ENCODE results near the gene CCSER1.

Gene CCSER1

GRCh38 chr4:90844241-90844640, 717.0 kb downstream of the CCSER1 start:
- Histone ChIP-seq H3K9me3 (ENCODE audit: low read depth, low read length) (no peaks in the 10 kb centered on the region), H3K27ac (peak overlapping the region; percentile 51; the same call in 1 of the 2 replicates), H3K4me3 (no peak overlapping the region), H3K36me3 (ENCODE audit: insufficient read depth, low read length) (no peaks in the 10 kb centered on the region), H3K9ac (ENCODE audit: insufficient read length) (no peak overlapping the region)
- no peak for TF ChIP-seq POLR2AphosphoS5 (IDR thresholded peaks at IDR 0.05; ENCODE audit: borderline replicate concordance, low read depth, low read length)
- no peak for TF ChIP-seq FOXP2 (optimal IDR thresholded peaks at IDR 0.05; ENCODE audit: control extremely low read depth, extremely low read length, insufficient read depth)
- TF ChIP-seq EZH2 (IDR thresholded peaks at IDR 0.05): no peak
- DNase-seq (ENCODE audit: low read depth, low spot score): no peak

- H3K4me3 ChIP-seq: peak overlapping the region; percentile 5; the same call in 1 of the 2 replicates
- peak overlapping the region; percentile 51 for H3K27ac ChIP-seq
- DNase-seq (ENCODE audit: low read depth, low spot score): peak; percentile 34
- H3K9me3 ChIP-seq (ENCODE audit: low read depth, low read length): no peaks in the 10 kb centered on the region; the same call in 1 of the 2 replicates
- H3K9ac ChIP-seq (ENCODE audit: insufficient read length): peak overlapping the region; percentile 40
- no peak for TF ChIP-seq POLR2AphosphoS5 (IDR thresholded peaks at IDR 0.05; ENCODE audit: borderline replicate concordance, low read depth, low read length)
- TF ChIP-seq EZH2 (IDR thresholded peaks at IDR 0.05): no peak
- TF ChIP-seq FOXP2 (optimal IDR thresholded peaks at IDR 0.05; ENCODE audit: control extremely low read depth, extremely low read length, insufficient read depth): no peak
- H3K36me3 ChIP-seq (ENCODE audit: insufficient read depth, low read length): no peaks in the 10 kb centered on the region
Observed at GRCh38 chr4:90845777-90846176, 718.6 kb downstream of the CCSER1 start.

DNA sequence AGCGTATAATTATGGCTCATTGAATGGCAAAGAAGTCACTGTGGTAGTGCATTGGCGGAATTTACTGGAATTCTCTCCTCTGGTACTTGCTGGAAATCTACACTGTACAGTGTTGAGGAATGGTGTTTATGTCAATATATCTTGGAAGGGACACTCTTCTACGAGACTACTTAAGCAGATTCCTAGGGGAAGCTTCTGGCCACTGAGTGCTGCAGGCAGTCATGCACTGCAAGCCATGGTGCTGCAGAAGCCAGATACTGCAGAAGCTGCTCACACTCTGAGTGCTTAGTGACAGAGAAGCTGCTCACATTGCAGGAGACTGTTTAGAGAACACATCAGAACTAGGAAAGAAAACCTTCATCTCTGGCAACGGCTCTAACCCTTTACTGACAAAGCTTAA, 725.0 kb downstream of the CCSER1 start:
- Histone ChIP-seq H3K9me3 (ENCODE audit: low read depth, low read length) (no peaks in the 10 kb centered on the region; the same call in 1 of the 2 replicates), H3K36me3 (ENCODE audit: insufficient read depth, low read length) (no peaks in the 10 kb centered on the region), H3K27ac (no peak overlapping the region), H3K9ac (ENCODE audit: insufficient read length) (no peak overlapping the region), H3K4me3 (no peak overlapping the region)
- no peak for TF ChIP-seq POLR2AphosphoS5 (IDR thresholded peaks at IDR 0.05; ENCODE audit: borderline replicate concordance, low read depth, low read length)
- TF ChIP-seq FOXP2 (optimal IDR thresholded peaks at IDR 0.05; ENCODE audit: control extremely low read depth, extremely low read length, insufficient read depth): no peak
- TF ChIP-seq EZH2 (IDR thresholded peaks at IDR 0.05): no peak
- no peak for DNase-seq (ENCODE audit: low read depth, low spot score)

- TF ChIP-seq POLR2AphosphoS5 (IDR thresholded peaks at IDR 0.05; ENCODE audit: borderline replicate concordance, low read depth, low read length) (no peak), EZH2 (IDR thresholded peaks at IDR 0.05) (no peak), FOXP2 (optimal IDR thresholded peaks at IDR 0.05; ENCODE audit: control extremely low read depth, extremely low read length, insufficient read depth) (no peak)
- Histone ChIP-seq H3K9ac (ENCODE audit: insufficient read length) (no peak overlapping the region), H3K4me3 (no peak overlapping the region), H3K9me3 (ENCODE audit: low read depth, low read length) (no peaks in the 10 kb centered on the region), H3K27ac (no peak overlapping the region), H3K36me3 (ENCODE audit: insufficient read depth, low read length) (no peaks in the 10 kb centered on the region)
- no peak for DNase-seq (ENCODE audit: low read depth, low spot score)
Observed at GRCh38 chr4:90855111-90855510, 727.9 kb downstream of the CCSER1 start.

- Histone ChIP-seq H3K9ac (ENCODE audit: insufficient read length) (no peak overlapping the region), H3K4me3 (no peak overlapping the region), H3K9me3 (ENCODE audit: low read depth, low read length) (no peaks in the 10 kb centered on the region), H3K36me3 (ENCODE audit: insufficient read depth, low read length) (no peaks in the 10 kb centered on the region), H3K27ac (no peak overlapping the region)
- DNase-seq (ENCODE audit: low read depth, low spot score): no peak
- no peak for TF ChIP-seq EZH2 (IDR thresholded peaks at IDR 0.05)
- TF ChIP-seq POLR2AphosphoS5 (IDR thresholded peaks at IDR 0.05; ENCODE audit: borderline replicate concordance, low read depth, low read length): no peak
- no peak for TF ChIP-seq FOXP2 (optimal IDR thresholded peaks at IDR 0.05; ENCODE audit: control extremely low read depth, extremely low read length, insufficient read depth)
Observed at GRCh38 chr4:90857081-90857820, 730.1 kb downstream of the CCSER1 start.

- DNase-seq (ENCODE audit: low read depth, low spot score): no peak
- H3K4me3 ChIP-seq: 0 out of 2 replicates have a peak overlapping the region, but pooled peaks have one; percentile 18
- no peak for TF ChIP-seq FOXP2 (optimal IDR thresholded peaks at IDR 0.05; ENCODE audit: control extremely low read depth, extremely low read length, insufficient read depth)
- H3K36me3 ChIP-seq (ENCODE audit: insufficient read depth, low read length): no peaks in the 10 kb centered on the region
- H3K9ac ChIP-seq (ENCODE audit: insufficient read length): no peak overlapping the region
- no peak overlapping the region for H3K27ac ChIP-seq
- no peaks in the 10 kb centered on the region for H3K9me3 ChIP-seq (ENCODE audit: low read depth, low read length)
Observed at GRCh38 chr4:90875791-90876190, 748.6 kb downstream of the CCSER1 start.

DNA sequence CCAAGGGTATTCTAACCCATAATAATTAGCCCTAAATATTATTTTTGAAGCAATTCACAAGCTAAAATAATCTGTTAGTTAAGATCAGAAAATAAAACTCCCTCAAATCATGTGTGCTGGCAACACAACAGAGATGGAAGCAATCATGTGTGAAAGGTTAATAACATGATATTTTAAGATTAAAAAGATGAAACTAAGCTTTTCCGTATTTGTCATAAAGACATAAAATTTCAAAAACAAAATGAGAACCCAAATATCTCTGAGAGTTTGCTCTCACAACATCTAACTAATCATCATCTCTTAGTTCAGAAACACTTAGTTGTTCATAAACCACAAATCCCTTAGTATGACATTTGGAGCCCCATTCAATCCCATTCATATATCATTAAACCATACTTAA, 749.1 kb downstream of the CCSER1 start:
- no peaks in the 10 kb centered on the region for H3K9me3 ChIP-seq (ENCODE audit: low read depth, low read length)
- no peak for DNase-seq (ENCODE audit: low read depth, low spot score)
- no peak overlapping the region for H3K27ac ChIP-seq
- TF ChIP-seq FOXP2 (optimal IDR thresholded peaks at IDR 0.05; ENCODE audit: control extremely low read depth, extremely low read length, insufficient read depth) (no peak), POLR2AphosphoS5 (IDR thresholded peaks at IDR 0.05; ENCODE audit: borderline replicate concordance, low read depth, low read length) (no peak), EZH2 (IDR thresholded peaks at IDR 0.05) (no peak)
- H3K9ac ChIP-seq (ENCODE audit: insufficient read length): no peak overlapping the region
- H3K4me3 ChIP-seq: no peak overlapping the region
- H3K36me3 ChIP-seq (ENCODE audit: insufficient read depth, low read length): no peaks in the 10 kb centered on the region

DNA sequence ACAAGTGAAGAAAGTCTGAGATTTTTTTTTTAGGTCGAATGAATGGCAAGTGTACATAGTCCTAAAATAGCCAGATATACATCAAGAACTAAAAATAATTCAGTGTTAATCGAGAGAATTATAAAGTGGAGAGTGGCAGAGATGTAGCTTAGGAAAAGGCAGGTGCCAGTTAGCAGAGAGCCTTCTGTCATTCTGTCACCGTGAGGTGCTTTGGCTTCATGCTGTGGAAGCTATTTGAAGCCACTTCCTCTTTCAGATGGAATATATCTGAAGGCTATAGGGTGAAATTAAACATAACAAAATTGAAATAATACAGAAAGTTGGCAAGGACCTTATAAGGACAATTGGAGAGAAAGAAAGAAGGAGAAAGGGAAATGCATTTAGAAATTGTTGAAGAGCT, 756.3 kb downstream of the CCSER1 start:
- no peak for TF ChIP-seq FOXP2 (optimal IDR thresholded peaks at IDR 0.05; ENCODE audit: control extremely low read depth, extremely low read length, insufficient read depth)
- no peak for TF ChIP-seq EZH2 (IDR thresholded peaks at IDR 0.05)
- TF ChIP-seq POLR2AphosphoS5 (IDR thresholded peaks at IDR 0.05; ENCODE audit: borderline replicate concordance, low read depth, low read length): no peak
- no peak overlapping the region for H3K9ac ChIP-seq (ENCODE audit: insufficient read length)
- no peaks in the 10 kb centered on the region for H3K36me3 ChIP-seq (ENCODE audit: insufficient read depth, low read length)
- no peak overlapping the region for H3K4me3 ChIP-seq
- no peak for DNase-seq (ENCODE audit: low read depth, low spot score)
- no peaks in the 10 kb centered on the region for H3K9me3 ChIP-seq (ENCODE audit: low read depth, low read length)
- no peak overlapping the region for H3K27ac ChIP-seq

GRCh38 chr4:90888571-90888970, 761.4 kb downstream of the CCSER1 start:
- TF ChIP-seq FOXP2 (optimal IDR thresholded peaks at IDR 0.05; ENCODE audit: control extremely low read depth, extremely low read length, insufficient read depth) (no peak), POLR2AphosphoS5 (IDR thresholded peaks at IDR 0.05; ENCODE audit: borderline replicate concordance, low read depth, low read length) (no peak), EZH2 (IDR thresholded peaks at IDR 0.05) (no peak)
- Histone ChIP-seq H3K9me3 (ENCODE audit: low read depth, low read length) (no peaks in the 10 kb centered on the region), H3K27ac (peak overlapping the region; percentile 22; the same call in 1 of the 2 replicates), H3K9ac (ENCODE audit: insufficient read length) (no peak overlapping the region), H3K36me3 (ENCODE audit: insufficient read depth, low read length) (no peaks in the 10 kb centered on the region), H3K4me3 (no peak overlapping the region)
- DNase-seq (ENCODE audit: low read depth, low spot score): no peak

Measured in SK-N-MC (cell line).